ENCODE measurements around the gene GRM3.

Gene GRM3

GRCh38 chr7:86826948-86827347 lies 183.2 kb downstream of the GRM3 start:
- TF ChIP-seq, protein P1, sequence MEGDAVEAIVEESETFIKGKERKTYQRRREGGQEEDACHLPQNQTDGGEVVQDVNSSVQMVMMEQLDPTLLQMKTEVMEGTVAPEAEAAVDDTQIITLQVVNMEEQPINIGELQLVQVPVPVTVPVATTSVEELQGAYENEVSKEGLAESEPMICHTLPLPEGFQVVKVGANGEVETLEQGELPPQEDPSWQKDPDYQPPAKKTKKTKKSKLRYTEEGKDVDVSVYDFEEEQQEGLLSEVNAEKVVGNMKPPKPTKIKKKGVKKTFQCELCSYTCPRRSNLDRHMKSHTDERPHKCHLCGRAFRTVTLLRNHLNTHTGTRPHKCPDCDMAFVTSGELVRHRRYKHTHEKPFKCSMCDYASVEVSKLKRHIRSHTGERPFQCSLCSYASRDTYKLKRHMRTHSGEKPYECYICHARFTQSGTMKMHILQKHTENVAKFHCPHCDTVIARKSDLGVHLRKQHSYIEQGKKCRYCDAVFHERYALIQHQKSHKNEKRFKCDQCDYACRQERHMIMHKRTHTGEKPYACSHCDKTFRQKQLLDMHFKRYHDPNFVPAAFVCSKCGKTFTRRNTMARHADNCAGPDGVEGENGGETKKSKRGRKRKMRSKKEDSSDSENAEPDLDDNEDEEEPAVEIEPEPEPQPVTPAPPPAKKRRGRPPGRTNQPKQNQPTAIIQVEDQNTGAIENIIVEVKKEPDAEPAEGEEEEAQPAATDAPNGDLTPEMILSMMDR (conservative IDR thresholded peaks at IDR 0.05) = no peak
- no peak overlapping the region for H3K27ac ChIP-seq

DNA sequence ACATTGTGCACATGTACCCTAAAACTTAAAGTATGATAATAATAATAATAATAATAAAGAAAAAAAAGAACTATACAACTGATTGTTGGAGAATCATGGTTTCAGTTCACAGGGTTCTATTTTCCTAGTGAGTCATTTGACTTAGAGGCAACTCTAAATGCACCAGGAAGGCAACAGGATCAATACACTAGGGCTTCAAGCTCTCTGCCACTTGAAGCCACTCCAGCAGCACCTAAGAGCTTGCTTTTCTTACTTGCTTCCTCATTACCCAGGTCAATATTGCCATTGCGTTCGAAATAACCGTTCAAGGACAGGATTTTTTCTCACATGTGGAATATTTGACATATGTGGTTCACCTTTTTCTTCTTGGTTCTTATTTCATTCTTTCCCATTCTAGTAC lies 189.7 kb downstream of the GRM3 start:
- H3K27ac ChIP-seq = no peak overlapping the region
- TF ChIP-seq, protein P1 (conservative IDR thresholded peaks at IDR 0.05) = no peak

GRCh38 chr7:86837235-86837634 lies 193.5 kb downstream of the GRM3 start:
- TF ChIP-seq, protein P1 (conservative IDR thresholded peaks at IDR 0.05) = no peak

DNA sequence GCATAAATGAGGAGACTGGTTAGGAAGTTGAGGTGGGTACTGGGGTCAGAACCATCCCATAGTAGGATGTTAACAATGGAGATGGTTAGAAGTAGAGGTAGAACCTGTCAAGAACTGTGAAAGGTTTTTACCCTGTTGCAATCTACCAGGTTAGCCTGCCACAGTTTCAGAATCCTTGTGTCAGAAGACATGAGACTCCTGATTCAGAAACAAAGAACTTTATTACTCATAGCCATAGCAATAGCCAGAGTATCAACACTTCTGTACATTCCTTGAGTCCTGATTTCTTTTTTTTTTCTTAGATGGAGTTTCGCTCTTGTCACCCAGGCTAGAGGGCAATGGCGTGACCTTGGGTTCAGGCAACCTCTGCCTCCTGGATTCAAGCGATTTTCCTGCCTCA lies 200.9 kb downstream of the GRM3 start:
- TF ChIP-seq, protein P1 (conservative IDR thresholded peaks at IDR 0.05) = no peak
- no peak overlapping the region for H3K27ac ChIP-seq

More at GRCh38 chr7:86837235-86837634, 193.5 kb downstream of the GRM3 start:
- no peak overlapping the region for H3K27ac ChIP-seq

DNA sequence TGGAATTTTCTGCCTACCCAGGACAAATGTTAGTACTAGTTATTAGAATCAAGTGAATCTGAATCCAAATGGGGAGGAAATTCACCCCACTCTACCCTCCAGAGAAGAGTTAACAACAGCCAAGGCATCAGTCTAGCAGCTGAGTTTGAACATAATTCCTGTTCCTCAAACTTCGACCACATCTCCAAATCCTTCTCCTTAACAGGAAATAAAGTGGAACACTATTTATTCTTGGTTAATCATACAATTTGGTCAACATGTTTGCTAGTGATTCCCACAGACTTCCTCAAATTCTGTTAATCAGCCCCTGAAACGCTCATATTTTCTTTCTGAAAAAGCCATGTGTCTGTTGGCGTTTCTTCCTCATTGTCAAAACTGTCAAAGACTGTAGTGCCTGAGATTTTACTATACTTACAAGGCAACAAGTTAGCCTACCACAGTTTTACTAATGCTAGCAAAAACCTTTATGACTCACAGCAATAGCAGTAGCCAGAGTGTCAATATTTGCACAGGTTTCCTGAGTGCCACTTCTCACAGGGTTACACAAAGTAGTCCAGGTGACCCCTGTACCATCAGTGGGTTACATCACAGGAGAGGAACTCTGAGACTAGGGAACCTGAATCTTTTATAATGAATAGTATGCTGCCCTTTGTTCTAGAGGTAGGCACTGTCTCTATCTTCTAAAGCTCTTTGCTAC lies 202.9 kb downstream of the GRM3 start:
- TF ChIP-seq, protein P1 (conservative IDR thresholded peaks at IDR 0.05) = no peak
- H3K27ac ChIP-seq = no peak overlapping the region

DNA sequence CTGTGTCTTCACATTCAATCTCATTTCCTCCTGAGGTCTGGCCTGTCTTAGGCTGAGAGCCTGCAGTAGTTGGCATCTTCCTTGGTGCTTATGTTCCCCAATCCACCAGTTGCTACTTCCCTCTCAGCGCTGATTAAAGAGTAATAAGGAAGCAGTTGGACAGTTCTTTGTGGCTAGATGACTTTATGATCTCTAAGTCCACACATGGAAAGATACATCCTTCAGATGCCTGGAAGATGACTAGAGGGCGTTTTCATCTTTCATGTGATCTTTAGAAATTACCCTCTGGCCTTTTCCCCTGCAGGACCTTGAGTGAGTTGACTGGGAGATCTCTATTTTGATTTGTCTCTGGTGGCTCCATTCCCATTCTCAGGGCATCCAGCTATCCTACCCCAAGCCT lies 204.5 kb downstream of the GRM3 start:
- H3K27ac ChIP-seq = no peak overlapping the region
- TF ChIP-seq, protein P1 (conservative IDR thresholded peaks at IDR 0.05) = no peak

DNA sequence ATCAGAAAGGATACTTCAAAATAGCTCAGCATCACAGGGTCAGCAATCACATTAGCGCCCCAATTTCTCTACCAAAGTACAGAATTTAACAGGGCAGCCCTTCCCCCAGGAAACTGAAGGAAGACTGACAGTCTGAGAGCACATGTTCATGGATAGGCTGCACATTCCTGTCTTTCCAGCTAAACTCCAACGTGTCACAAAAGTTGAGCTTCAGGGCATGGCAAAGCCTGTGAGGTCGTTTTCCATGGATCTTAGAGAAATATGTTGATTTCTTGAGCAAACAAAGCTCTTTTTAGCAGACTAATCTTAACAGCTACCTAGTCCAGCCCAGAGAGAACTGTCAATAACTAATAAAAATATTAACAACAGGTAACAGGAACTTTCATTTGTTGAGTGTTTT lies 207.9 kb downstream of the GRM3 start:
- H3K27ac ChIP-seq = no peak overlapping the region
- TF ChIP-seq, protein P1 (conservative IDR thresholded peaks at IDR 0.05) = no peak

Data from VCaP (cell line).